ENCODE measurements around the gene GSTK1.

DNA sequence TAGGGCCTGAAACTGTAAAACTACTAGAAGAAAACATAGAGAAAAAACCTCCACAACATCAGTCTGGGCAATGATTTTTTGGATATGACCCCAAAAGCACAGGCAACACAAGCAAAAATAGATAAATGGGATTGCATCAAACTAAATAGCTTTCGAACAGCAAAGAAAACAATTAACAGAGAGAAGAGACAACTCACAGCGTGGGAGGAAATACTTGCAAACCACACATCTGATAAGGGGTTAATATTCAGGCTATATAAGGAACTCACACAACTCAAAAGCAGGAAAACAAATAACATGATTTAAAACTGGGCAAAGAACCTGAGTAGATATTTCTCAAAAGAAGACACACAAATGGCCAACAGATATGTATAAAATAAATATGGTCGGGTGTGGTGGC lies 7.7 kb upstream of the GSTK1 start:
- TF ChIP-seq, protein P1, sequence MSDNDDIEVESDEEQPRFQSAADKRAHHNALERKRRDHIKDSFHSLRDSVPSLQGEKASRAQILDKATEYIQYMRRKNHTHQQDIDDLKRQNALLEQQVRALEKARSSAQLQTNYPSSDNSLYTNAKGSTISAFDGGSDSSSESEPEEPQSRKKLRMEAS (CRISPR knock-in tag; IDR thresholded peaks at IDR 0.05), result no peak
- no peak for TF ChIP-seq ZNF232 (CRISPR knock-in tag; IDR thresholded peaks at IDR 0.05)
- TF ChIP-seq ZNF124 (CRISPR knock-in tag; IDR thresholded peaks at IDR 0.05), result no peak
- TF ChIP-seq, protein P2, sequence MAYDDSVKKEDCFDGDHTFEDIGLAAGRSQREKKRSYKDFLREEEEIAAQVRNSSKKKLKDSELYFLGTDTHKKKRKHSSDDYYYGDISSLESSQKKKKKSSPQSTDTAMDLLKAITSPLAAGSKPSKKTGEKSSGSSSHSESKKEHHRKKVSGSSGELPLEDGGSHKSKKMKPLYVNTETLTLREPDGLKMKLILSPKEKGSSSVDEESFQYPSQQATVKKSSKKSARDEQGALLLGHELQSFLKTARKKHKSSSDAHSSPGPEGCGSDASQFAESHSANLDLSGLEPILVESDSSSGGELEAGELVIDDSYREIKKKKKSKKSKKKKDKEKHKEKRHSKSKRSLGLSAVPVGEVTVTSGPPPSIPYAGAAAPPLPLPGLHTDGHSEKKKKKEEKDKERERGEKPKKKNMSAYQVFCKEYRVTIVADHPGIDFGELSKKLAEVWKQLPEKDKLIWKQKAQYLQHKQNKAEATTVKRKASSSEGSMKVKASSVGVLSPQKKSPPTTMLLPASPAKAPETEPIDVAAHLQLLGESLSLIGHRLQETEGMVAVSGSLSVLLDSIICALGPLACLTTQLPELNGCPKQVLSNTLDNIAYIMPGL (CRISPR knock-in tag; IDR thresholded peaks at IDR 0.05), result no peak
- TF ChIP-seq JUND (IDR thresholded peaks at IDR 0.05; ENCODE audit: borderline replicate concordance, low read depth, low read length), result no peak
- no peak for TF ChIP-seq JUND (tag; IDR thresholded peaks at IDR 0.05; ENCODE audit: borderline replicate concordance, low read depth, low read length)
- no peak for TF ChIP-seq NR3C1 (CRISPR knock-in tag; IDR thresholded peaks at IDR 0.05)
- TF ChIP-seq HDAC8 (tag; IDR thresholded peaks at IDR 0.05), result no peak
- TF ChIP-seq RNF2 (IDR thresholded peaks at IDR 0.05), result no peak
- TF ChIP-seq HNRNPL (IDR thresholded peaks at IDR 0.05; ENCODE audit: low read depth, low read length), result no peak
- no peak for TF ChIP-seq BRD4 (IDR thresholded peaks at IDR 0.05)

Measured in K562 (cell line).